T follicular helper cell (primary cell): Measurements from ENCODE around the gene TAF1D.
"Not testable (repeated sequence)": the region's sequence is repeated elsewhere in the genome, so short reads cannot be mapped to it uniquely, and the experiment has no call there.

Experiments
- DNase-seq: peaks from one replicate; pipeline ENCODE4 v3.0.0-alpha.2; 2020; ENCODE audit warnings: low read depth

Gene TAF1D

DNA sequence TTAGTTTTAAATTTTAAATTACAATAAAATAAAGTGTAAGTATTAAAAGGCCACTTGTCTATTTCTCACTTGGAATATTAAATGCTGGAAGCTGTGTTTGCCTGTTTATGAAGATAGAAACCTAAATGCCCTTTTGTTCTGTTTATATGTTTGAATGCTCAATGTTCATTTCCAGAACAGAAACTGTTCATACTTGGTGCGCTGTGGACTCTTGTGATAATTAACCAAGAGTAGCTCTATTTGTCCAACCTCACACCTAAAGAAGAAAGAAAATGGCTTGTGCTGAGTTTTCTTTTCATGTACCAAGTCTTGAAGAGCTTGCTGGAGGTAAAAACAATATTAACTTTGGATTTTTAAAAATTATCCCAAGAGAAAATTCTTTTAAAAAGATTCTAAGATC lies 5.8 kb upstream of the TAF1D start:
- DNase-seq: no peak

DNA sequence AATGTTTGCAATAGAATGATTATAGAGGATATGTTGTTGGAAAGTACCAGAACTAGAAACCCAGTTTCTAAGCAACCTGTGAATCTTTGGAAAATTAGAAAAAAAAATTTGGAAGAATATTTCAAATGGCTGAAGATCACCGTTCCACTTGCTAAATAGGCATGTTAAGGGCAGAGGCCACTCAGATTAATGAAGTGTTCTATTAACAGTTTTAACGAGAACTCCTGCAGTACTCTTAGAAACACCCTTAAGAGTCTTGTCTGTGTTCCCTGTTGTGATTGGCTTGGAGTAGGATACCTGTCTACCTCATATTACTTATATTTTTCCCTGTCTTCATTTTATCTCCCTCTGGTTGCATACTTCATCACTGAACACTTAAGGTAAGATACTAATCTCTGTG lies 4.8 kb upstream of the TAF1D start:
- no peak for DNase-seq

DNA sequence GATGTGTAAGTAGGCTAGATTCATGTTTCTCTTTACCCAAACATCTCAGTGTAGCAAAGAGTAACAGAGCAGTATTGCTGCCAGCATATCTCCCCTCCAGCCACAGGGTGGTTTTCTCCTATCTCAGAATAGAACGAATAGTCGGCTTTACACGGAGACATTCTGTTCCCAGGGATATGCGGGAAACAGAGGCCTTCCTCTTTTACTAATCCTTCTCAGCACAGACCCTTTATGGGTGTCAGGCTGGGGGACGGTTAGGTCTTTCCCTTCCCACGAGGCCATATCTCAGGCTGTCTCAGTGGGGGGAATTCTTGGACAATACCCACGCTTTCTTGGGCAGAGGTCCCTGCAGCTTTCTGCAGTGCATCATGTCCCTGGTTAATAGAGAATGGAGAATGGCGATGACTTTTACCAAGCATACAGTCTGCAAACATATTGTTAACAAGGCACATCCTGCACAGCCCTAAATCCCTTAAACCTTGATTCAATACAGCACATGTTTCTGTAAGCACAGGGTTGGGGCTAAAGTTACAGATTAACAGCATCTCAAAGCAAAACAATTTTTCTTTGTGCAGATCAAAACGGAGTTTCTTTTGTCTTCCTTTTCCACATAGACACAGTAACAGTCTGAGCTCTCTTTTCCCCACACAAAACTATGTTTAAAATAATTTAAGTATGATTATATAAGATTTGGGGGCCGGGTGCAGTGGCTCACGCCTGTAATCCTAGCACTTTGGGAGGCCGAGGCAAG lies 3.9 kb upstream of the TAF1D start:
- not testable (repeated sequence) for DNase-seq

DNA sequence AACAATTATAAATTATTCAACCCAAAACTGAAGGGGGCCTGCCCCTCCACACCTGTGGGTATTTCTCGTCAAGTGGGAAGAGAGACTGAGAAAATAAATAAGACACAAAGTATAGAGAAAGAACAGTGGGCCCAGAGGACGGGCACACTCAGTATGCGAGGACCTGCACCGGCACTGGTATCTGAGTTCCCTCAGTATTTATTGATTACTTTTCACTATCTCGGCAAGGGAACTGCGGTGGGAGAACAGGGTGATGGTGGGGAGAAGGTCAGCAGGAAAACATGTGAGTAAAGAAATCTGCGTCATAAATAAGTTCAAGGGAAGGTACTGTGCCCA lies 3.3 kb upstream of the TAF1D start:
- no peak for DNase-seq

DNA sequence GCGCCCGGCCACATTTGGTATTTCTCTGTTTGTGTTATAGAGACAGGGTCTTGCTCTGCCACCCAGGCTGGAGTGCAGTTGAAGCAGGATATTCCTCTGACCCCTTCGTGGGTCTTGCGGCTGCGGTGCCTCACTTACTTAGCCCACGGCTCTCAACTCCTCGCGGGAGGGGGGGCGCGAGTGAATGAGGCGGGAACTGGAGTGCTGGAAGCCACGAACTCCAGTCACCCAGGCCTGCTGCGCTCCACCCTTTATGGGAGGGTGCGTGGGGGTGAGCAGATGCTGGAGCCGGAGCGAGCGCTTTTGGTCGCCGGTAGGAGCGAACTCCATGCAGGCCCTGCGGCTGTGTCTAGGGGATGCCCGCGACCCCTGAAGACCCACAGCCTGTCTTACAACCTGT lies 2.0 kb upstream of the TAF1D start:
- DNase-seq: no peak

DNA sequence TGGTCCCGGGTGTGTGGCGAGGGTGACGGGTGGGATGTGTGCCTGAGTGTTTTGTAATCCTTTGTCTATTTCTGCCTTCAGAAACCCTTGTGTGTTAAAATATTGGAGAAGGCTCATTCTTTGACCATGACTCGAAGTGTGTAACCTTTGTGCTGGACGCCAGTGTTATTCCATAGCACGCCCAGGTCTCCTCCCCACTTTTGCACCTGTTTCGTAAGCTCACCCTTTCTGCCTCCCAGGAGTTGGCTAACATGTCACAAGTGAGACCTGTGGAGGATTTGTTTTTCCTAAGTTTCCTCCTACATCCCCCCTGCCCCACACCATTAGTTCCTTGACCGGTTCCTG lies 559 bp upstream of the TAF1D start:
- DNase-seq: no peak

DNA sequence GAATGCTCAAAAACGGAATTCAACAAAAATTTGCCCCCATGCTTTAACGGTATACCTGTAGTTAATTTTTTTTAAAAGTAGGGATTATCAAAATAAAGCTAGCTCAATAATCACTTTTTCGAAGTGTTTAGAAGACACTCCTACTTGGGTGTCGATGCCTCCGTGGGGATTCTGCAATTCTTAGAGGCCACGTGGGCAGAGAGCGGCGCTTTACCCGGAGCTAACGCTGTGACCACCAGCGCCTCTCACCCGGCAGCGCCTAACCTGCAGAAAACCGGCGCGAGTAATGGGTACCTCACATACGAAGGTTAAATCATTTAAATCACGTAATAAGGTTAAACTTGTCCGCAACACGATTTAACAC lies 583 bp downstream of the TAF1D start:
- peak; percentile 40 for DNase-seq

DNA sequence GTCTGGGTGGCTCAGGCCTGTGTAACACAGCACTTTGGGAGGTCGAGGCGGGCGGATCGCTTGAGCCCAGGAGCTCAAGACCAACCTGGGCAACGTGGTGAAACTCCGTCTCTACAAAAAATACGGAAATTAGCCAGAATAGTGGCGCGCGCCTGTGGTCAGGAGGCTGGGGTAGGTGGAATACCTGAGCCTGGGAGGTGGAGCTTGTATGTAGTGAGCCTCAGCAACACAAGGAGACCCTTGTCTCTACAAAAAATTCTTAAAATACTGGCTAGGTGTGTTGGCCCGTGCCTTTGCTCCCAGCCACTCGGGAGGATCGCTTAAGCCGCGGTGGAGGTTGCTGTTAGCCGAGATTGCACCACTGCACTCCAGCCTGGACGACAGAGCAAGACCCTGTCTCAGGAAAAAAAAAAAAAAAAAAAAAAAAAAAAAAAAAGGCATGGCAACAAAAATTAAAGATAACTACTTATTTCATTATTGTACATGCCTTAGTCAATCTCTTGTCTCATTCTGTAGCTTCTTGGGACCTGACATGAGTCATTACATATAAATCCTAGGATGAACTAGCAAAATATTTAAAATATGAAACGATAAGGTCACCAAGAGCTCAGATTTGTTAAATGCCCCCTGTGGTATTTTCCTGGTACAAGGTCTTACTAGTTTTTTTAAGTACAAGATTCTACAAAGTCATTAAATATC lies 1.1 kb downstream of the TAF1D start:
- DNase-seq: peak; percentile 6

DNA sequence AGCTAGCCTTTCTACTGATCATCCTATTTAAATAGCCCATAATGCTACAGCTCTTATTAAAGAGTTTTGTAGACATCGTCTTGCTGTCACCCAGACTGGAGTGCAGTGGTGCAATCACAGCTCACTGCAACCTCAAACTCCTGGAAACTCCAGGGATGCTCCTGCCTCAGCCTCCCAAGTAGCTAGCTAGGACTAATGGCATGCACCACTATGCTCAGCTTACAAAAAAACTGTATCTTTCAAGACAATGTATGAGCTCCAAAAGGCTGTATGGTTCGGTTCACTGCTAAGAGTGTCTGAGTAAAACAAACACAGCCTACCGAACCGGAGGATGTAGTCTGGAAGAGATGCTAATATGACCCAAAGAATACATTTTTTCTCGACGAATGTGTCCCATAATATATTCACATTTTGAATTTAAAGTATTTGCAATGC lies 2.6 kb downstream of the TAF1D start:
- DNase-seq: no peak

DNA sequence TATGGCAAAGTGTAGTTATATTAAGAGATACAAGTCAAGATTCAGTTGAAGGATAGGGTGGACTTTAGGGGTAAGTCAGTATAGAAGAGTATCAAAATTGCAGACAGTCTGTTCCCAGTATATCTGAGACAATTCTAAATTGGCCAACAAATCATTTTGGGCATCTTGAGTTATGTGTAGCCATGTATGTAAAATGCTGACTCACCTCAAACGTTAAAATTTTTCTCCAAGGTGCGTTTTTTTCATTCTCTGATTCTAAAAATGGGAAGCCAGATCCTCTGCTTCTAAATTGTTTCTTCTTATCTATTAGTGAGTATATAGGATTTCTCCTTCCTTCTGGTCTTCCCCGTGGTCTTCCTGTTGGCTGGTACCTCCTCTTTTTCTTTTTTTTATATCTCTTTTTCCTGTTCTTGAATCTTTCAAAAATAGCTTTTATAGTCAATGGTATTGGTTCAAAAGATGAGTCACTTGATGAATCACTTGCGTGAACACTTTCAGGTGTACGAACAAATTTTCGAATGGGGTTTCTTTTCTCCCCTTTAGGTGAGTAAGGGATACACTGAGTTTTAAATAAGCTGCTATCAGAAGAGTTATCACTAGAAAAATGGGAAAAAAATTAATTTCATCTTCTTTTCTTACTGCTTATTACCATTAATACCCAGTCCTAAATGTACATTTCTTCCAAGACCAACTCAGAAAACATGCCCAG lies 3.2 kb downstream of the TAF1D start:
- no peak for DNase-seq

DNA sequence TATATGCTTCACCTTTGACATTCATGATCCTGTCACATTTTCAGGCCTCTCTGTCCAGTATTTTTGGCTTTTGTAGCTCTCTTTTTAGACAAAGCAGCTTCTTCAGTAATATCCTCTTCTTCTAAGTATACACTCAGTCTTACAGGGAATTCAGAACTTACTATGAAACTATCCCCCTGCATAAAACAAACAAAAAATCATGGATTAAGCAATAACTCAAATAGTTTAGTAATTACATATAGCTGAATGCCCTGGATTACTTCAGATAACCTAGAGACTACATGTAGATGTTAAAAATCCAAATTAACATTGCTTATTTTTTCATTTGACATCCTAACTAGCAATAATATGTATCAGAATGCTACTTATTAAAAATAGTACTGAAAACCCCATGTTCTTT lies 5.2 kb downstream of the TAF1D start:
- no peak for DNase-seq

DNA sequence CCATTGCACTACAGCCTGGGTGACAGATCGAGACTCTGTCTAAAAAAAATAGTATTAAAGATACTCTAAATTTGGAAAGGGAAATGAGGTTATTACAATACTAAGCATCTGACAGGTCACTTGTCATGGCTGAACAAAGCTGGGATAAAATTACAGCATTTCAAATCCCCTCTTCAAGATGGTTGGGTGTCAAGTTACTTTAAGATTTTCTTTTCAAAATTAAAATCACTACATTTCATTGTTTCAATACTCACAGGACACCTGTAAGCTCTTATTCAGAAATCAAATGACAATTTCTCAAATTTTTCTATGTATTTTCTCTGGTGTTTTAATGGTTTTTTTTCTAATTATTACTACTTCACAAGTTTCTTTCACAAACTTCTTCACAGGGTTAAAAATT lies 5.7 kb downstream of the TAF1D start:
- DNase-seq: no peak

DNA sequence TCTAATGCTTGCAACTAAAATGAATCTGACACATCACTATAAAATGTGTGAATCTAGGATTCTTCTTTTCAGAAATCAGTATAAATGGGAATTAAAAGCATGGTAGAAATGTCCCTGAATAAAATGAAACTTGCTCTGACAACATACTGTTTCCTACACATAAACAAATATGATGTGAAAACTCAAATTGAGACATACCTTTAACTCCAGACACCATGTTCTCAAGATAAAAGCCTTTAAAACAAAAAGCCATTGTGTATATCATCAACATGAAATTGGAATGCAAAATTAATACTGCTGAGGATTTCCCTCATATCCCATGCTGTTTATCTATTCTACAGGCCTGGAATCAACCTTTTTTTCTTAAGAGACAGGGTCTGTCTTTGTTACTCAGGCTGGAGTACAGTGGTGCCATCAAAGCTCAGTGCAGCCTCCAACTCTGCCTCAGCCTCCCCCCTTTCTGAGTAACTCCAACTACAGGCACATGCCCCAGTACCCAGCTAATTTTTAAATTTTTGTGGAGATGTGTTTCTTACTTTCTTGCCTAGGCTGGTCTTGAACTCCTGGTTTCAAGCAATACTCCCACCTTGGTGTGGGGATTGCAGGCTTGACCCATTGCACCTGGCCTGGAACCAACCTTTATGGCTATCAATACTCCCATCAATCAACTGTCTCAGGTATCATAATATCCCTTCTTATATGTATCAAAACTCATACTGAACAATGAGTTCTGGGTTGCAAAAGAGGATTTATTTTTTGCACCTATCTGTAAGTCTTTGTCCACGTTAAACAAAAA lies 6.7 kb downstream of the TAF1D start:
- DNase-seq: no peak

DNA sequence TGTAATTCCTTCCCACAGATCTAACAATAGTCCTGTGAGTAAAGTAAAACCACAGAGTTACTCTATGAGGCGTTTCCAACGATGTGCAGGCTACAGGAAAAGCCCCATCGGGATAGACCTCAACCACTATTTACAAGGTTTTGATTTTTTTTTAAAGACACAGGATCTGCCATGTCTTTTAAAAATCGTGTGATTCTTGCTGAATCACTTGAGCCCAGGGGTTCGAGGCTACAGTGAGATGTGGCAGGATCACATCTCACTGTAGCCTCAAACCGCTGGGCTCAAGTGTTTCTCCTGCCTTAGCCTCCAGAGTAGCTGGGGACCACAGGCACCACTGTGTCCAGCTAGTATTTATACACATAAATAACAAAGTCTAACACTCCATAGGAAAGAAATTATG lies 7.8 kb downstream of the TAF1D start:
- no peak for DNase-seq

DNA sequence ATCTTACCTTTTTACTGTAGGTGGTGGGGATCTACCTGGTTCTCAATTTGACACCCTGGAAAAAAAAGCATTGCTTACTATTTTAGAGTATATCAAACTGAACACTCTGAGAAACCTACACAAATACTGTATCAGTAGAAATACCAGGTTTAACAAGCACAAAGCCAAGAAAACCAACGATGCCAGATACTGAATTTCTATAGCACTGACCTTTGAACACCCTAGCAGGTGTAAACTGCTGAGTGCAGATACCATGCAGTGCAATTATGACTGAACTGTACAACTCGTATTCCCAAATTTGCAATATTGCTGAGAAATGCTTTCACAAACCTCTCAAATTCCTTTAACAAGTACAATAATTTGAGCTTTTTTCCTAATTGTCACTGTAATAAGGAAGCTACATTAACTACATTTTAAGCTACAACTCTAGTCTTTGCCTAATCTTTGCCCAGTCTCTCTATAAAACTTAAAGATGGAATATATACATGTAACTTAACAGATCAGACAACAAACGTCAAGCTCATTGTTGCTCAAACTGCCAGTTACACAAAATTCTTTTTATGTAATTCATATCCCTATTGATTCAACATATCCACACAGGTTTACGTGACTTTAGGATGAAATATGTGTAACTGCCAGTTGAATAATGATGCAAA lies 8.9 kb downstream of the TAF1D start:
- no peak for DNase-seq

DNA sequence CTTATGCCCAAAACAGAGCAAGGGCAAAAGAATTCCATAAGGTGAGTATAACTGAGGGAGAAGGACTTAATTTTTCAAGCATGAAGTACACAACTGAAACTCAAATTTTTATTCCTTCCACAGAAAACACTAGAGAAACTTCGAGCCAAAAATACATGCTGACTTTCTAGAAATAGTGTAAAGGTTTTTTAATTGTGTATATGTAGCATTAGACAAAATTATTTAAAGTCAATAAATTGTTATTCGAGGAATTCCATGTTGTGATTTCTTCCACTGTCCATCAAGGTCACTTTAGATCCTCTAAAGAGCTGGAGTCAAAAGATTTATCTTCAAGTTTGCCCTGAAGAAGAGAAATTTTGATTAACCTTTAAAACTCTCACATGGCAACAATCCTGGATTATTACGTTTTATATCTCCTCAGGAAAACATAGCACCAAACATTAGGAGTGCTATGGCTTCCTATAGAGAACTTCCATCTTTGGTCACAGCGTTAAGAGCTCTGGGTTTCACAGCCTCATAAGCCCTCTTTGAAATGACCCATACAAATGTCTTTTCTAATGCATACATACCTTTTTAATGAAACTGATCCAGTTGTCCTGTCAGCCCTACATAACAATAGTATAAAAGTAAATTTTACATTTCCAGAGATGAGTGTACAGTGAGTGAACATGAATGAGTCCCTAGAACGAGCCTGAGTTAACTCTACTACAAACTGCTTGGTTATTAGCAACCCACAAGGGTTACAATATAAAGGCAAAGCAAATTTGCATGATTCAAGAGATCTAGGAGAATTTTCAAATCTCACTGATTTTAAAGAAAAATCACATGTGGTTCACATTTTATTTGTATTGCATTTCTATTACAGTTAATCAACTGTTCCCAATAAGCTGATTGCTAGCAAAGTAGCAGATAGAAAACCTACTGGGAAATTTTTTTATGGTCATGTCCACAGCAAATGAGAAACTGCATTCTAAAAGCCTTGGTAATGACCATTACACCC lies 10.9 kb downstream of the TAF1D start:
- no peak for DNase-seq

DNA sequence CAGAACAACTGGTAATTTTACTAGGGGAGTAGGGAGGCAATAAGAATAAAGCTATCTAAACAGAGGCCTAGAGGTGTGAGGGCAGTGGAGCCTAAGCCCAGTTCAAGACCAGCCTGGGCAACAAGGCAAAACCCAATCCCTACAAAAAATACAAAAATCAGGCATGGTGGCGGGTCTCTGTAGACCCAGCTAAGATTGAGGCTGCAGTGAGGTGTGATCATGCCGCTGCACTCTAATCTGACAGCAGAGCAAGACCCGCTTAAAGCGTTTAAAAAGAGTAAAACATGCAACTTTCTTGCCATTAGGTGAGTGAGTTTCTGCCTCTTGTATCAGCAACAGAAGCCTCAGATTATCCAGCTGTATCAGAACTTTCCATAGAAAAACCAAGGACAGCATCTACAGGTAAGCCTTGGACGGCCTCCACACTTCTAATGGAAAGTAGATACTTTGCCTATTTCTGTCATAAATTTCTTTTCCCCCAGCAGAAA lies 12.1 kb downstream of the TAF1D start:
- DNase-seq: no peak

DNA sequence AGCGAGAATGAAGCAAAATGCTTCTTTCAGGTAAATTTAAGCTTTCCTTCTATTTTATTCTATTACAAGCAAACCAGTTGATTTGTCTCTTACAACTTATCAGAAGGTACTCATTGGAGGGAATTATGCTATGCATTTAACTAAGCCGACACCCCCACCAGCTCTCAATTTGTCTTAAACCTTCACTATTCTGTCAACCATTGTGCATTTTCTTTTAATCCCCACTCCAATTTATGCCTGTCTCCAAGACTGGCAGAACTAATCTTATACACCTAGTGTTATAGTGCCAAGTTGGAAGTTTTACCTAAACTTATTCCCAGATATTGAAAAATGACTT lies 12.5 kb downstream of the TAF1D start:
- DNase-seq: no peak

DNA sequence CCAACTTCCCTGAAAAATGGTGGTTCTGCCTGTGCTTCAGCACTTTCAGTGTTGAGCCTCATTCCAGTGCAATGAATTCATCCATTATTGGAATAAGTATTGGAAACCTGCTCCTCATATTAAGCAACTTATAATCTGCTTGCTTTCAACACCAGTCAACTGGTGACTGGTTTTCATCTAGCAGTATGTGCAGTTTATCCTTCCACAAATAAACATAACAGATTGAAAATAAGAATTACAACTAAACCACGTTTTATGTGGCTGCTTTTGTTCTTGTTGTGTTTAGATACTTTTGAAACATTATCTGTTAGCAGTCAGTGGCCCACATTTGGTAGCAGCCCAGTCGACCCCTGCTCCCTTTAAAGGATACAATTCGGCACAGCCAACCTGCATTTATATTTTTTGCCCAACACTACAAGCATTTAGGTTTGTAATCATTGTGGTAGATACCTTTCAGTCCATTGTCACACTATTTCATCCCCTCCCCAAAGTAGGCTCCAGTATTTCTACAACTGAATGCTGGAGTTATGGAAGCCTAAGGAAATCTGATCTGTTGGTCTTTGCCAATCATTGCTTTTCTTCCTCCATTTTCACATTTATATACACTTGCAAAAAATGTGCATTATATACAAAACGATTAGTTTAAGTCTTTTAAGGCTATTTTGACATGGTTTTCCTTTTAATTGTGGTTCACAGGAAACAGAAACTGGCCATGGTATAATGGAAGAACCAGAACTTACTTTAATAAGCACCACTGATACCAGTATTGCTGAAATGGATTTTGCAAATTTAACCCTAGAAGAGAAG lies 13.1 kb downstream of the TAF1D start:
- DNase-seq: no peak

DNA sequence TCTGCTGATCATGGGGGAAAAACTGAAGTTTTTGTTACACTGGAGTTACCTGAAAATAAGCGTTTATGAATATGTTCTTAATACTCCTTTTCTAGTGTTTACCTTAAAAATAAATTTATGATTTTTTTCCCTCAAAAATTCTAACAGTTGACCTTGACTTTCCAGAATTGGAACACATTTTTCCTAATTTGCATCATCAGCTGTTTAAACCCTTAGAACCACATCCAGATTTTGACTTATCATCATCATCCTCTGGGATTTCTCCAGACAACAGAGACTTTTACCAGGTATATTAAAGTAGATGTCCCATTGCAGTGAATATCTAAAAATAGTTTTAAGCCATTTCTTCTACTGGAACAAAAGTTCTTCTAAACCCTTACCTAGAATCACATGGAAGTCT lies 17.2 kb downstream of the TAF1D start:
- no peak for DNase-seq
